Measurements from ENCODE around the gene DCAF7. TPM values are rescaled to one million over a fixed set of nuclear protein-coding genes. Genes with fewer than 3 reads are reported as not detected.

DCAF7 gene
- polyA plus RNA-seq, 1 of the 3 experiments (the other 2 are of a cell fraction): 63.5 TPM

- no peak overlapping the region for H3K9ac ChIP-seq
- no peak overlapping the region for H3K4me2 ChIP-seq
- H3K4me3 ChIP-seq (ENCODE audit: low read depth in 2 of 2, low read length in 1 of 2): no peak overlapping the region
- WGBS (ENCODE audit: low lambda C conversion rate): 58% methylated on average over 2 of the region's 2 CpGs
- no peak overlapping the region for H3K27ac ChIP-seq (ENCODE audit: low read depth in 2 of 2, low read length in 1 of 2)
- peaks cover 14% of the 10 kb centered on the region; the same call in 1 of the 2 replicates for H3K27me3 ChIP-seq (ENCODE audit: insufficient read depth)
- no peaks in the 10 kb centered on the region for H4K20me1 ChIP-seq (ENCODE audit: insufficient read depth)
- no peaks in the 10 kb centered on the region for H3K9me2 ChIP-seq
- no peak overlapping the region for H2AFZ ChIP-seq (ENCODE audit: low read depth)
- ChIA-PET CTCF (interaction anchor here (1.2 to 1.5 kb wide), 3 partner anchors 12 to 36 kb away, joined by 3 to 4 read pairs (median 4); no protein-coding TSS in a partner anchor), POLR2A (interaction anchor here (0.5 kb wide), 1 partner anchor 31 kb away, joined by 3 read pairs; no protein-coding TSS in a partner anchor)
- no peaks in the 10 kb centered on the region for H3K79me2 ChIP-seq (ENCODE audit: insufficient read depth)
- H3K4me1 ChIP-seq (ENCODE audit: control insufficient read depth in 1 of 2, insufficient read depth in 2 of 2, low read depth in 1 of 2, low read length in 1 of 2): peaks cover 2 to 14% of the 10 kb centered on the region in 2 experiments; a peak in 1 of 4 replicates
- no peaks in the 10 kb centered on the region for H3K36me3 ChIP-seq (replicated peaks in 1 of 2; ENCODE audit: control insufficient read depth in 1 of 2, insufficient read depth in 2 of 2, low read length in 1 of 2)
- H3K9me3 ChIP-seq: no peaks in the 10 kb centered on the region
- no peaks in the 10 kb centered on the region for H3F3A ChIP-seq (replicated peaks; ENCODE audit: insufficient read depth)
- TF ChIP-seq CHD2 (IDR thresholded peaks at IDR 0.05; ENCODE audit: low read length, partially characterized antibody) (no peak), MEF2A (IDR thresholded peaks at IDR 0.05; ENCODE audit: borderline replicate concordance, low read depth) (no peak), REST (IDR thresholded peaks at IDR 0.05; ENCODE audit: low read depth, low read length) (no peak), NFIC (IDR thresholded peaks at IDR 0.05; ENCODE audit: borderline replicate concordance) (no peak), RXRA (IDR thresholded peaks at IDR 0.05; ENCODE audit: borderline replicate concordance, low read depth) (no peak), TAF1 (IDR thresholded peaks at IDR 0.05; ENCODE audit: borderline replicate concordance, low read depth, low read length) (no peak), ELF1 (IDR thresholded peaks at IDR 0.05) (no peak), GABPA (IDR thresholded peaks at IDR 0.05; ENCODE audit: low read depth) (no peak), MAX (IDR thresholded peaks at IDR 0.05; ENCODE audit: low read depth) (no peak), GATA2 (CRISPR knock-in tag; IDR thresholded peaks at IDR 0.05) (no peak), USF1 (IDR thresholded peaks at IDR 0.05; ENCODE audit: borderline replicate concordance, low read depth) (no peak), RAD21 (IDR thresholded peaks at IDR 0.05; ENCODE audit: low read length) (no peak), TCF12 (IDR thresholded peaks at IDR 0.05) (no peak)
- TF ChIP-seq, protein P1, sequence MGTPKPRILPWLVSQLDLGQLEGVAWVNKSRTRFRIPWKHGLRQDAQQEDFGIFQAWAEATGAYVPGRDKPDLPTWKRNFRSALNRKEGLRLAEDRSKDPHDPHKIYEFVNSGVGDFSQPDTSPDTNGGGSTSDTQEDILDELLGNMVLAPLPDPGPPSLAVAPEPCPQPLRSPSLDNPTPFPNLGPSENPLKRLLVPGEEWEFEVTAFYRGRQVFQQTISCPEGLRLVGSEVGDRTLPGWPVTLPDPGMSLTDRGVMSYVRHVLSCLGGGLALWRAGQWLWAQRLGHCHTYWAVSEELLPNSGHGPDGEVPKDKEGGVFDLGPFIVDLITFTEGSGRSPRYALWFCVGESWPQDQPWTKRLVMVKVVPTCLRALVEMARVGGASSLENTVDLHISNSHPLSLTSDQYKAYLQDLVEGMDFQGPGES (IDR thresholded peaks at IDR 0.05; ENCODE audit: low read depth, low read length): no peak
- TF ChIP-seq, protein P2, sequence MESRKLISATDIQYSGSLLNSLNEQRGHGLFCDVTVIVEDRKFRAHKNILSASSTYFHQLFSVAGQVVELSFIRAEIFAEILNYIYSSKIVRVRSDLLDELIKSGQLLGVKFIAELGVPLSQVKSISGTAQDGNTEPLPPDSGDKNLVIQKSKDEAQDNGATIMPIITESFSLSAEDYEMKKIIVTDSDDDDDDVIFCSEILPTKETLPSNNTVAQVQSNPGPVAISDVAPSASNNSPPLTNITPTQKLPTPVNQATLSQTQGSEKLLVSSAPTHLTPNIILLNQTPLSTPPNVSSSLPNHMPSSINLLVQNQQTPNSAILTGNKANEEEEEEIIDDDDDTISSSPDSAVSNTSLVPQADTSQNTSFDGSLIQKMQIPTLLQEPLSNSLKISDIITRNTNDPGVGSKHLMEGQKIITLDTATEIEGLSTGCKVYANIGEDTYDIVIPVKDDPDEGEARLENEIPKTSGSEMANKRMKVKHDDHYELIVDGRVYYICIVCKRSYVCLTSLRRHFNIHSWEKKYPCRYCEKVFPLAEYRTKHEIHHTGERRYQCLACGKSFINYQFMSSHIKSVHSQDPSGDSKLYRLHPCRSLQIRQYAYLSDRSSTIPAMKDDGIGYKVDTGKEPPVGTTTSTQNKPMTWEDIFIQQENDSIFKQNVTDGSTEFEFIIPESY (IDR thresholded peaks at IDR 0.05; ENCODE audit: borderline replicate concordance, low read depth): no peak
- DNase-seq: no peak
These were observed 35.3 kb upstream of the DCAF7 start for GRCh38 chr17:63514974-63515373.

All from SK-N-SH (cell line).